BE2C (cell line): ENCODE data around the gene CPEB1.

Experiments used
- DNase-seq: peaks from one replicate; pipeline ENCODE4 v3.0.0-alpha.2; 2020
- H3K27me3 ChIP-seq: fragments of 250-450 bp; sonication (Bioruptor Pico); 2 replicates; pipeline ENCODE4 v1.5.1; 2020; ENCODE audit warnings: mild to moderate bottlenecking
- H3K36me3 ChIP-seq: fragments of 250-450 bp; sonication (Bioruptor Pico); 2 replicates; pipeline ENCODE4 v1.5.1; 2020; ENCODE audit warnings: mild to moderate bottlenecking
- H3K4me1 ChIP-seq: fragments of 250-450 bp; sonication (Bioruptor Pico); 2 replicates; pipeline ENCODE4 v1.5.1; 2020
- H3K4me3 ChIP-seq: 2 replicates; pipeline ENCODE4 v1.5.1; 2011; ENCODE audit warnings: low read depth, low read length
- H3K9me3 ChIP-seq: fragments of 250-450 bp; sonication (Bioruptor Pico); 2 replicates; pipeline ENCODE4 v1.5.1; 2020
- TF ChIP-seq, protein P1 (sequence below): IDR thresholded peaks from 2 replicates; pipeline ENCODE4 v1.5.1; 2012; ENCODE audit warnings: mild to moderate bottlenecking, low read depth, low read length

CPEB1 gene

DNA sequence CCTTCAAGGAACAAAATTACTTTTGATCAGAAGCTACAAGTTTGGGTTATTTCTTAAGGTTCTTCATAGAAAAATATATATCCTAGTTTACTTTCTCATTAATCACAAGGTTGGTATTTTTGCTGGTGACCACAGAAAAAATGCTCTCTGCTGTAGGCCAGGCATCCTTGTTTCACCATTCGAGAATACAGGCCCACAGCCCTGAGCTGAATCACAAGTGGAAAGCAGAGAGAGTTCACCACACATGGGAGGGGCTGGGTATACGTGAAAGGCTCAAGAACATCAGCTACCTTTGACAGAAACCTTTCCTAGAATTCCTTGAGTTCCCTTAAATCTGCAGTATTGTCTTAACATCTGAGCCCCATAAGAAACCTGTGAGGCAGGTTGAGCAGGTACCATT lies 23.2 kb downstream of the CPEB1 start:
- no peaks in the 10 kb centered on the region for H3K9me3 ChIP-seq
- no peaks in the 10 kb centered on the region for H3K36me3 ChIP-seq
- no peak for DNase-seq
- no peak overlapping the region for H3K4me3 ChIP-seq
- peaks cover 30% of the 10 kb centered on the region for H3K27me3 ChIP-seq
- TF ChIP-seq, protein P1, sequence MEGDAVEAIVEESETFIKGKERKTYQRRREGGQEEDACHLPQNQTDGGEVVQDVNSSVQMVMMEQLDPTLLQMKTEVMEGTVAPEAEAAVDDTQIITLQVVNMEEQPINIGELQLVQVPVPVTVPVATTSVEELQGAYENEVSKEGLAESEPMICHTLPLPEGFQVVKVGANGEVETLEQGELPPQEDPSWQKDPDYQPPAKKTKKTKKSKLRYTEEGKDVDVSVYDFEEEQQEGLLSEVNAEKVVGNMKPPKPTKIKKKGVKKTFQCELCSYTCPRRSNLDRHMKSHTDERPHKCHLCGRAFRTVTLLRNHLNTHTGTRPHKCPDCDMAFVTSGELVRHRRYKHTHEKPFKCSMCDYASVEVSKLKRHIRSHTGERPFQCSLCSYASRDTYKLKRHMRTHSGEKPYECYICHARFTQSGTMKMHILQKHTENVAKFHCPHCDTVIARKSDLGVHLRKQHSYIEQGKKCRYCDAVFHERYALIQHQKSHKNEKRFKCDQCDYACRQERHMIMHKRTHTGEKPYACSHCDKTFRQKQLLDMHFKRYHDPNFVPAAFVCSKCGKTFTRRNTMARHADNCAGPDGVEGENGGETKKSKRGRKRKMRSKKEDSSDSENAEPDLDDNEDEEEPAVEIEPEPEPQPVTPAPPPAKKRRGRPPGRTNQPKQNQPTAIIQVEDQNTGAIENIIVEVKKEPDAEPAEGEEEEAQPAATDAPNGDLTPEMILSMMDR, result no peak
- no peaks in the 10 kb centered on the region for H3K4me1 ChIP-seq

DNA sequence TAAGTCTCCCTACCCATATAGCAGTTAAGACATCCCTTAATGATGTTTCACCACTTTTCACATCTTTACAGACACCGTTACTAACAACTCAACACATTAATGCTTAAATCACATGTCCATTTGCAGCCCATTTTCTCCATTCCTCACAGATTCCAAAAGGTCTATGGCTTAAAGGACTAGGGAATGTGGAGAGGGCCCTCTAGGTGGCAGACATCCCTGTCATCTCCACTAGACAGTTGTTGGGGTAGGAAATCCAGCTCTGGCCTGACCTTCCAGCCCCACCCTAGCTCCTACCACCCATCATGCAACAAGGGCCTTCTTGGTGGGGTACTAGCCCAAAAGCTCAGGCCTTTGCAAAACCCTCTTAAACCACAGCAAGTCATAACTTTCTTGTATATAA lies 25.2 kb downstream of the CPEB1 start:
- Histone ChIP-seq H3K36me3 (no peaks in the 10 kb centered on the region), H3K4me3 (no peak overlapping the region), H3K27me3 (peaks cover 28% of the 10 kb centered on the region), H3K4me1 (no peaks in the 10 kb centered on the region), H3K9me3 (no peaks in the 10 kb centered on the region)
- TF ChIP-seq, protein P1, result peak; percentile 47
- DNase-seq, result no peak

GRCh38 chr15:82613747-82614146 lies 33.4 kb downstream of the CPEB1 start:
- no peaks in the 10 kb centered on the region for H3K36me3 ChIP-seq

DNA sequence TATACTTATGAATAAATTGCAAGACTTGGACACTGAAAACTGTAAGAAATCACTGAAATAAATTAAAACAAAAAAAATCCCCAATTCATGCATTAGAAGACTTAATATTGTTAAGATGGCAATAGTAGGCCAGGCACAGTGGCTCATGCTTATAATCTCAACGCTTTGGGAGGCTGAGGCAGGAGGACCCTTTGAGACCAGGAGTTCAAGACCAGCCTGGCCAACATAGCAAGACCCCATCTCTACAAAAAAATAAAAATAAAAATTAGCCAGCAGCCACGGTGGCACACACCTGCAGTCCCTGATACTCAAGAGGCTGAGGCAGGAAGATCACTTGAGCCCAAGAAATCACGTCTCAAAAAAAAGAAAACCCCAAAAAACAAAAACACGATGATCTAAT lies 35.8 kb downstream of the CPEB1 start:
- TF ChIP-seq, protein P1, result no peak
- H3K4me1 ChIP-seq, result no peaks in the 10 kb centered on the region
- H3K36me3 ChIP-seq, result no peaks in the 10 kb centered on the region
- H3K27me3 ChIP-seq, result peaks cover 25% of the 10 kb centered on the region
- DNase-seq, result no peak
- no peaks in the 10 kb centered on the region for H3K9me3 ChIP-seq
- no peak overlapping the region for H3K4me3 ChIP-seq

More at GRCh38 chr15:82613747-82614146, 33.4 kb downstream of the CPEB1 start:
- TF ChIP-seq, protein P1, result no peak
- no peak for DNase-seq
- Histone ChIP-seq H3K9me3 (no peaks in the 10 kb centered on the region), H3K4me3 (no peak overlapping the region), H3K4me1 (no peaks in the 10 kb centered on the region), H3K27me3 (peaks cover 29% of the 10 kb centered on the region)

DNA sequence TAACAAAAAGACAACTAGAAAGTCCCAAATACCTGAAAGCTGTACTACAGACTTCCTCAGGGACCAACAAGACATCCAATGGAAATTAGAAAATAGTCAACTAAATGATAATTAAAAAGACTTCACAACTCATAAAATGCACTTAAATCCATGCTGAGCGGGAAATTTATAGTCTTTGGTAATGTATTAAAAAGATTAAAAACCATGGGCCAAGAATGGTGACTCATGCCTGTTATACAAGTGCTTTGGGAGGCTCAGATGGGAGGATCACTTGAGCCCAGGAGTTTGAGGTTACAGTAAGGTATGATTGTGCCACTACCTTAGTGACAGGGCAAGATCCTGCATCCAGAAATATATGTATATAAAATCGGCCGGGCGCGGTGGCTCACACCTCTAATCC lies 45.0 kb downstream of the CPEB1 start:
- DNase-seq, result no peak

DNA sequence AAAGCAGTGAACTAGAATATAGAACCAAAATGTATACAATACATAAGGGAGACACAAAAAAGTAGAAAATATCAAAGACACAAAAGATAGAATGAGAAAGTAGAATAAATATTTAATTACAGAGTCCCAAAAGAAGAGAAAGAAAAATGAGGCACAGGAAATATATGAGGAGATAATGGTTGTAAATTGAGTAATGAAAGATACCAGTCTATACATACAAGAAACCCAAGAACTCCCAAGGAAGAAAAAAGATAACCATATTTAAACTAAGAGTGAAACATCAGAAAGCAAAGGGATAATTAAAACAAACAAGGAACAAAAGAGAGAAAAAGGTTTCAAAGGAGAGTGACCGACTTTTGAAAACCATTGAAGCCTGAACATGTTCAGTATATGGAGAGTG lies 47.3 kb downstream of the CPEB1 start:
- DNase-seq, result no peak
- Histone ChIP-seq H3K4me3 (no peak overlapping the region), H3K36me3 (no peaks in the 10 kb centered on the region), H3K27me3 (peaks cover 50% of the 10 kb centered on the region), H3K9me3 (no peaks in the 10 kb centered on the region), H3K4me1 (no peaks in the 10 kb centered on the region)
- TF ChIP-seq, protein P1, result no peak

More for the DNA sequence above, 45.0 kb downstream of the CPEB1 start:
- no peak overlapping the region for H3K4me3 ChIP-seq
- TF ChIP-seq, protein P1, result no peak
- no peaks in the 10 kb centered on the region for H3K9me3 ChIP-seq
- no peaks in the 10 kb centered on the region for H3K36me3 ChIP-seq
- no peaks in the 10 kb centered on the region for H3K4me1 ChIP-seq
- peaks cover 38% of the 10 kb centered on the region for H3K27me3 ChIP-seq
